ENCODE data around the gene CHD6. TPM values are rescaled to one million over a fixed set of nuclear protein-coding genes. Genes with fewer than 3 reads are reported as not detected.

CHD6 gene
- total and polyA plus RNA-seq, 2 of the 13 experiments (the other 11 are each of a cell fraction or from before 2014, with no cell fraction given), result 14.4 to 52.0 TPM

DNA sequence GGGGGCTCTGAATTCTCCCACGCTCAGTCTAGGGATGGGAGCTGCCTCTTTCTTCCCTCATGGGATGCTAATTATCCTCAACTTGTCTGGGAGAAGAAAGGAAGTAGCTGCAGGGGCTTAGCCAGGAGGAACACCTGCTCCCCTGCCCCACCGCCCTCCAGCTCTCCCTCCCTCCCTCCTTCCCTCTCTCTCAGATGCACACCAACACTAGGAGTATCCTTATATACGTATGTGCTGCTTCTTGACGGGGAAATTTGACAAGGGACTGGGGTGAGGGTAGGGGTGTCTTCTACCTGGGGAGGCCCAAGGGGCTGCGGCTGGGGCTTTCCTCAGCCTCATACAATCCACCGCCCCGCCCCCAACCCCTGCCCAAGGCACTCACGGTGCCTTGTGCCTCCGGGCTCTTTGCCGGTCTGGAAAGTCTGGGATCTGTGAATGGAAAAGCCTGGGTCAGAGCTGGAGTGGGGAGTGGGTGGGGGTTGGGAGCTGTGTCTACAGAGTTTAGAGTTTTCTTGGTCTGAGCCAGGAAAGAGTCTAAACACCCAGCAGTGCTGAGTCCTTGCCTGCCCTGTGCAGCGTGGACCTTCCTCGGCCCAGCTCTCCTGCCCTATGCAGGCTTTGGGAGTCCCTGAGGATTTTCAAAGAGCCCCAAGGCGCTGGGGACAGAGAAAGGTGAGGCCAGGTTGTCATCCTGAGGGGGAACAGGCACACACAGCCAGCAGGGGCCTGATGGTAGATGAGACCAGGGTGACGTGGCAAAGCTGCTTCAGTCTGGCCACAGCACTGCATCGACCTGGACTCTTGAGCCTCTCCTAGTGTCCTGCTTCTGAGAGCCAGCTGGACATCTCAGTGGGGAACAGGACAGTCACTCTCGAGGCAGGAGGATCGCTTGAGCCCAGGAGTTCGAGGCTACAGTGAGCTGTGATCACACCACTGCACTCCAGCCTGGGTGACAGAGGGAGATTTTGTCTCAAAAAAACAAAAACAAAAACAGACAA is 222.2 kb downstream of the CHD6 start (continued):
- TF ChIP-seq, protein P1, sequence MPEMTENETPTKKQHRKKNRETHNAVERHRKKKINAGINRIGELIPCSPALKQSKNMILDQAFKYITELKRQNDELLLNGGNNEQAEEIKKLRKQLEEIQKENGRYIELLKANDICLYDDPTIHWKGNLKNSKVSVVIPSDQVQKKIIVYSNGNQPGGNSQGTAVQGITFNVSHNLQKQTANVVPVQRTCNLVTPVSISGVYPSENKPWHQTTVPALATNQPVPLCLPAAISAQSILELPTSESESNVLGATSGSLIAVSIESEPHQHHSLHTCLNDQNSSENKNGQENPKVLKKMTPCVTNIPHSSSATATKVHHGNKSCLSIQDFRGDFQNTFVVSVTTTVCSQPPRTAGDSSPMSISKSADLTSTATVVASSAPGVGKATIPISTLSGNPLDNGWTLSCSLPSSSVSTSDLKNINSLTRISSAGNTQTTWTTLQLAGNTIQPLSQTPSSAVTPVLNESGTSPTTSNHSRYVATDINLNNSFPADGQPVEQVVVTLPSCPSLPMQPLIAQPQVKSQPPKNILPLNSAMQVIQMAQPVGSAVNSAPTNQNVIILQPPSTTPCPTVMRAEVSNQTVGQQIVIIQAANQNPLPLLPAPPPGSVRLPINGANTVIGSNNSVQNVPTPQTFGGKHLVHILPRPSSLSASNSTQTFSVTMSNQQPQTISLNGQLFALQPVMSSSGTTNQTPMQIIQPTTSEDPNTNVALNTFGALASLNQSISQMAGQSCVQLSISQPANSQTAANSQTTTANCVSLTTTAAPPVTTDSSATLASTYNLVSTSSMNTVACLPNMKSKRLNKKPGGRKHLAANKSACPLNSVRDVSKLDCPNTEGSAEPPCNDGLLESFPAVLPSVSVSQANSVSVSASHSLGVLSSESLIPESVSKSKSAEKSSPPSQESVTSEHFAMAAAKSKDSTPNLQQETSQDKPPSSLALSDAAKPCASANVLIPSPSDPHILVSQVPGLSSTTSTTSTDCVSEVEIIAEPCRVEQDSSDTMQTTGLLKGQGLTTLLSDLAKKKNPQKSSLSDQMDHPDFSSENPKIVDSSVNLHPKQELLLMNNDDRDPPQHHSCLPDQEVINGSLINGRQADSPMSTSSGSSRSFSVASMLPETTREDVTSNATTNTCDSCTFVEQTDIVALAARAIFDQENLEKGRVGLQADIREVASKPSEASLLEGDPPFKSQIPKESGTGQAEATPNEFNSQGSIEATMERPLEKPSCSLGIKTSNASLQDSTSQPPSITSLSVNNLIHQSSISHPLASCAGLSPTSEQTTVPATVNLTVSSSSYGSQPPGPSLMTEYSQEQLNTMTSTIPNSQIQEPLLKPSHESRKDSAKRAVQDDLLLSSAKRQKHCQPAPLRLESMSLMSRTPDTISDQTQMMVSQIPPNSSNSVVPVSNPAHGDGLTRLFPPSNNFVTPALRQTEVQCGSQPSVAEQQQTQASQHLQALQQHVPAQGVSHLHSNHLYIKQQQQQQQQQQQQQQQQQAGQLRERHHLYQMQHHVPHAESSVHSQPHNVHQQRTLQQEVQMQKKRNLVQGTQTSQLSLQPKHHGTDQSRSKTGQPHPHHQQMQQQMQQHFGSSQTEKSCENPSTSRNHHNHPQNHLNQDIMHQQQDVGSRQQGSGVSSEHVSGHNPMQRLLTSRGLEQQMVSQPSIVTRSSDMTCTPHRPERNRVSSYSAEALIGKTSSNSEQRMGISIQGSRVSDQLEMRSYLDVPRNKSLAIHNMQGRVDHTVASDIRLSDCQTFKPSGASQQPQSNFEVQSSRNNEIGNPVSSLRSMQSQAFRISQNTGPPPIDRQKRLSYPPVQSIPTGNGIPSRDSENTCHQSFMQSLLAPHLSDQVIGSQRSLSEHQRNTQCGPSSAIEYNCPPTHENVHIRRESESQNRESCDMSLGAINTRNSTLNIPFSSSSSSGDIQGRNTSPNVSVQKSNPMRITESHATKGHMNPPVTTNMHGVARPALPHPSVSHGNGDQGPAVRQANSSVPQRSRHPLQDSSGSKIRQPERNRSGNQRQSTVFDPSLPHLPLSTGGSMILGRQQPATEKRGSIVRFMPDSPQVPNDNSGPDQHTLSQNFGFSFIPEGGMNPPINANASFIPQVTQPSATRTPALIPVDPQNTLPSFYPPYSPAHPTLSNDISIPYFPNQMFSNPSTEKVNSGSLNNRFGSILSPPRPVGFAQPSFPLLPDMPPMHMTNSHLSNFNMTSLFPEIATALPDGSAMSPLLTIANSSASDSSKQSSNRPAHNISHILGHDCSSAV (CRISPR knock-in tag; IDR thresholded peaks at IDR 0.05; ENCODE audit: borderline replicate concordance), result no peak
- TF ChIP-seq MTA3 (CRISPR knock-in tag; IDR thresholded peaks at IDR 0.05), result no peak
- TF ChIP-seq, protein P2, sequence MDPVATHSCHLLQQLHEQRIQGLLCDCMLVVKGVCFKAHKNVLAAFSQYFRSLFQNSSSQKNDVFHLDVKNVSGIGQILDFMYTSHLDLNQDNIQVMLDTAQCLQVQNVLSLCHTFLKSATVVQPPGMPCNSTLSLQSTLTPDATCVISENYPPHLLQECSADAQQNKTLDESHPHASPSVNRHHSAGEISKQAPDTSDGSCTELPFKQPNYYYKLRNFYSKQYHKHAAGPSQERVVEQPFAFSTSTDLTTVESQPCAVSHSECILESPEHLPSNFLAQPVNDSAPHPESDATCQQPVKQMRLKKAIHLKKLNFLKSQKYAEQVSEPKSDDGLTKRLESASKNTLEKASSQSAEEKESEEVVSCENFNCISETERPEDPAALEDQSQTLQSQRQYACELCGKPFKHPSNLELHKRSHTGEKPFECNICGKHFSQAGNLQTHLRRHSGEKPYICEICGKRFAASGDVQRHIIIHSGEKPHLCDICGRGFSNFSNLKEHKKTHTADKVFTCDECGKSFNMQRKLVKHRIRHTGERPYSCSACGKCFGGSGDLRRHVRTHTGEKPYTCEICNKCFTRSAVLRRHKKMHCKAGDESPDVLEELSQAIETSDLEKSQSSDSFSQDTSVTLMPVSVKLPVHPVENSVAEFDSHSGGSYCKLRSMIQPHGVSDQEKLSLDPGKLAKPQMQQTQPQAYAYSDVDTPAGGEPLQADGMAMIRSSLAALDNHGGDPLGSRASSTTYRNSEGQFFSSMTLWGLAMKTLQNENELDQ (CRISPR knock-in tag; IDR thresholded peaks at IDR 0.05; ENCODE audit: borderline replicate concordance), result no peak
- no peak for TF ChIP-seq MAZ (IDR thresholded peaks at IDR 0.05; ENCODE audit: borderline replicate concordance, low read depth, low read length)
- TF ChIP-seq MAZ (CRISPR knock-in tag; IDR thresholded peaks at IDR 0.05; ENCODE audit: low read depth), result no peak
- TF ChIP-seq PRMT3 (CRISPR knock-in tag; IDR thresholded peaks at IDR 0.05; ENCODE audit: borderline replicate concordance, low read depth), result no peak
- TF ChIP-seq ZSCAN12 (CRISPR knock-in tag; IDR thresholded peaks at IDR 0.05), result no peak
- TF ChIP-seq, protein P3, sequence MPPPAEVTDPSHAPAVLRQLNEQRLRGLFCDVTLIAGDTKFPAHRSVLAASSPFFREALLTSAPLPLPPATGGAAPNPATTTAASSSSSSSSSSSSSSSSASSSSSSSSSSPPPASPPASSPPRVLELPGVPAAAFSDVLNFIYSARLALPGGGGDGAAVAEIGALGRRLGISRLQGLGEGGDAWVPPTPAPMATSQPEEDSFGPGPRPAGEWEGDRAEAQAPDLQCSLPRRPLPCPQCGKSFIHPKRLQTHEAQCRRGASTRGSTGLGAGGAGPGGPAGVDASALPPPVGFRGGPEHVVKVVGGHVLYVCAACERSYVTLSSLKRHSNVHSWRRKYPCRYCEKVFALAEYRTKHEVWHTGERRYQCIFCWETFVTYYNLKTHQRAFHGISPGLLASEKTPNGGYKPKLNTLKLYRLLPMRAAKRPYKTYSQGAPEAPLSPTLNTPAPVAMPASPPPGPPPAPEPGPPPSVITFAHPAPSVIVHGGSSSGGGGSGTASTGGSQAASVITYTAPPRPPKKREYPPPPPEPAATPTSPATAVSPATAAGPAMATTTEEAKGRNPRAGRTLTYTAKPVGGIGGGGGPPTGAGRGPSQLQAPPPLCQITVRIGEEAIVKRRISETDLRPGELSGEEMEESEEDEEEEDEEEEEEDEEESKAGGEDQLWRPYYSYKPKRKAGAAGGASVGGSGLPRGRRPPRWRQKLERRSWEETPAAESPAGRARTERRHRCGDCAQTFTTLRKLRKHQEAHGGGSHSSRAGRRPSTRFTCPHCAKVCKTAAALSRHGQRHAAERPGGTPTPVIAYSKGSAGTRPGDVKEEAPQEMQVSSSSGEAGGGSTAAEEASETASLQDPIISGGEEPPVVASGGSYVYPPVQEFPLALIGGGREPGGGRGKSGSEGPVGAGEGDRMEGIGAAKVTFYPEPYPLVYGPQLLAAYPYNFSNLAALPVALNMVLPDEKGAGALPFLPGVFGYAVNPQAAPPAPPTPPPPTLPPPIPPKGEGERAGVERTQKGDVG (CRISPR knock-in tag; IDR thresholded peaks at IDR 0.05; ENCODE audit: borderline replicate concordance), result peak; percentile 34; the same call in 1 of the 2 replicates
- TF ChIP-seq, protein P4, sequence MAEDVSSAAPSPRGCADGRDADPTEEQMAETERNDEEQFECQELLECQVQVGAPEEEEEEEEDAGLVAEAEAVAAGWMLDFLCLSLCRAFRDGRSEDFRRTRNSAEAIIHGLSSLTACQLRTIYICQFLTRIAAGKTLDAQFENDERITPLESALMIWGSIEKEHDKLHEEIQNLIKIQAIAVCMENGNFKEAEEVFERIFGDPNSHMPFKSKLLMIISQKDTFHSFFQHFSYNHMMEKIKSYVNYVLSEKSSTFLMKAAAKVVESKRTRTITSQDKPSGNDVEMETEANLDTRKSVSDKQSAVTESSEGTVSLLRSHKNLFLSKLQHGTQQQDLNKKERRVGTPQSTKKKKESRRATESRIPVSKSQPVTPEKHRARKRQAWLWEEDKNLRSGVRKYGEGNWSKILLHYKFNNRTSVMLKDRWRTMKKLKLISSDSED (CRISPR knock-in tag; IDR thresholded peaks at IDR 0.05), result no peak
- no peak for TF ChIP-seq ZIK1 (CRISPR knock-in tag; IDR thresholded peaks at IDR 0.05; ENCODE audit: borderline replicate concordance, low read depth)
- TF ChIP-seq PHF8 (CRISPR knock-in tag; IDR thresholded peaks at IDR 0.05), result peak; percentile 48

All from HepG2 (cell line).